Right cardiac atrium (tissue), 5 donors: ENCODE measurements around the gene VOPP1. TPM values are rescaled to one million over a fixed set of nuclear protein-coding genes. Genes with fewer than 3 reads are reported as not detected.
"Not testable (repeated sequence)": the region's sequence is repeated elsewhere in the genome, so short reads cannot be mapped to it uniquely, and the experiment has no call there.

Experiments
- ATAC-seq, 2 donors: fragments of 200-7000 bp; cut with Tn5 transposase; one replicate each; pipeline versions ENCODE4 v1.8.0 to v1.9.1; 2020; ENCODE audit warnings: moderate library complexity in 2 of 2, mild to moderate bottlenecking in 1 of 2
- DNase-seq, 3 donors: peaks; one replicate each; pipeline ENCODE4 v3.0.0-alpha.2; 2020
- H3K27ac ChIP-seq: one replicate; pipeline ENCODE4 v1.5.1; 2013; ENCODE audit warnings: mild to moderate bottlenecking, low read length, control low read depth, moderate library complexity
- H3K27me3 ChIP-seq: one replicate; pipeline ENCODE4 v1.6.1; 2013; ENCODE audit not compliant: control insufficient read depth, insufficient read depth
- H3K4me1 ChIP-seq: one replicate; pipeline ENCODE4 v1.6.1; 2013; ENCODE audit warnings: low read length; ENCODE audit not compliant: control insufficient read depth, insufficient read depth
- H3K4me3 ChIP-seq: one replicate; pipeline ENCODE4 v1.5.1; 2013; ENCODE audit warnings: low read length, control low read depth
- H3K9me3 ChIP-seq: one replicate; pipeline ENCODE4 v1.6.1; 2013; ENCODE audit warnings: low read length; ENCODE audit not compliant: control insufficient read depth
- WGBS: extraction: QIAGEN DNeasy Blood & Tissue Kit; methylation state at CpG from one replicate; pipeline ENCODE4 v1.1.7; 2013; 5-methylcytosine and 5-hydroxymethylcytosine counted together
- intact Hi-C, 4 donors: fragments of 100-400 bp; cut with DNase I; formaldehyde crosslinking; loops; one replicate each; pipeline versions ENCODE4 v1.11.0 to v1.14.0; 2022 to 2023
- polyA plus RNA-seq: library from polyadenylated mRNA; stranded (reverse); fragments of 200-250 nt; gene quantifications from one replicate; pipeline ENCODE4 v1.2.3, GENCODE V29; 2013
- total RNA-seq, 4 donors: library from RNA; stranded (reverse); fragmentation: NEBNext Ultra II Directional; extraction: Animal tissue kit (Norgen Biotek cat#: 25700); gene quantifications; one replicate each; pipeline ENCODE4 v1.2.1, GENCODE V29; 2021
- donor health status: healthy with polysubstance abuse.
- donor health status: DM: no; HTN: yes; CAD: no.
- donor health status: DM: no; HTN: no; CAD: no.
- donor health status: DM: no; HTN: yes; CAD: no; lungs with severe emphysema.
- donor health status: DM: yes; HTN: yes; CAD: no.

Gene VOPP1
- total and polyA plus RNA-seq, 5 donors = 12.7 to 21.8 (median 20.7) TPM

DNA sequence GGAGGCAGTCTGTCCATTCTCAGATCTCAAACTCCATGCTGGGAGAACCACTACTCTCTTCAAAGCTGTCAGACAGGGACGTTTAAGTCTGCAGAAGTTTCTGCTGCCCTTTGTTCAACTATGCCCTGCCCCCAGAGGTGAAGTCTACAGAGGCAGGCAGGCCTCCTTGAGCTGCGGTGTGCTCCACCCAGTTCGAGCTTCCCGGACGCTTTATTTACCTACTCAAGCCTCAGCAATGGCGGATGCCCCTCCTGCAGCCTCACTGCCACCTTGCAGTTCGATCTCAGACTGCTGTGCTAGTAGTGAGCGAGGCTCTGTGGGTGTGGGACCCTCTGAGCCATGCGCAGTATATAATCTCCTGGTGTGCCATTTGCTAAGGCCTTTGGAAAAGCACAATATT is 10.4 kb upstream of the VOPP1 start:
- H3K4me1 ChIP-seq, ATAC-seq, H3K27ac ChIP-seq, H3K9me3 ChIP-seq, DNase-seq, H3K4me3 ChIP-seq, H3K27me3 ChIP-seq, intact Hi-C loops: not testable (repeated sequence)
- WGBS = 86% methylated on average over 9 of the region's 9 CpGs

DNA sequence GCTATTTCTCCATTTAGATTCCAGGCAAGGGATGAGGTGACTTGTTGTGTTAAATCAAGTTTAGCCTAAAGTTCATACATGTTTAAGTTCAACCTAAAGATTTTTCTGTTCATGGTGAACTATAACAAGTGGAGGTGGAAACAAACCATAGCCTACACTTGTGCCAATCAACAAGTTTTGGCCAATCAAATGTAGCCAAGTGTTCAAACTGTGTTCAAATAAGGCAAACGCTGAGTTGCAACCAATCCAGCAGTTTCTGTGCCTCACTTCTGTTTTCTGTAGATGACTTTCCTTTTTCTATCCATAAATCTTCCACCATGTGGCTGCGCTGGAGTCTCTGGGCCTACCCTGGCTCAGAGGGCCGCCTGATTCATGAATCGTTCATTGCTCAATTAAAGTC is 4.5 kb upstream of the VOPP1 start:
- Histone ChIP-seq H3K27me3 (no peaks in the 10 kb centered on the region), H3K27ac (no peak overlapping the region), H3K4me1 (peaks cover 10% of the 10 kb centered on the region), H3K4me3 (no peak overlapping the region), H3K9me3 (no peaks in the 10 kb centered on the region)
- WGBS = 93% methylated on average over 4 of the region's 4 CpGs
- no peak for DNase-seq
- no peak for ATAC-seq
- intact Hi-C loops = no loop called here

DNA sequence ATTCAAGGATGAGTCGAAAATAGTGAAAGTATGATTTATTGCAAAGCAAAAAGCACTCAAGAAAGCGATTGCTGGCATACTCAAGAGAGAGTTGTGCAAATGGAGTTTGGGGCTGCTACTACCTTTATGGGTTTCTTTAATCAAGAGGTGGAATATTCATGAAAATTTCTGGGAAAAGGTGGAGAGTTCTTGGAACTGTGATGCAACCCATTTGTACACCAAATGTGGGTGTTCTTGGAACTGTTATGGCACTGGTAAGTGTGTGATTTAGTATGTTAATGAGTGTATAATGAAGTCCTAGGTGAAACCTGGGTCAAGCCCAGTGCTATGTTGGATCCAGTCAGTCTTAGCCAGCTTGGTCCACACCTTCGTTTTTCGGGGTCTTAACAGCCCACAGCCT is 3.4 kb upstream of the VOPP1 start:
- ATAC-seq (no peak), DNase-seq (no peak)
- 95% methylated on average over 4 of the region's 4 CpGs for WGBS
- H3K4me3 ChIP-seq = no peak overlapping the region
- H3K4me1 ChIP-seq = peaks cover 10% of the 10 kb centered on the region
- H3K27me3 ChIP-seq = no peaks in the 10 kb centered on the region
- H3K9me3 ChIP-seq = no peaks in the 10 kb centered on the region
- intact Hi-C loops = no loop called here
- no peak overlapping the region for H3K27ac ChIP-seq

DNA sequence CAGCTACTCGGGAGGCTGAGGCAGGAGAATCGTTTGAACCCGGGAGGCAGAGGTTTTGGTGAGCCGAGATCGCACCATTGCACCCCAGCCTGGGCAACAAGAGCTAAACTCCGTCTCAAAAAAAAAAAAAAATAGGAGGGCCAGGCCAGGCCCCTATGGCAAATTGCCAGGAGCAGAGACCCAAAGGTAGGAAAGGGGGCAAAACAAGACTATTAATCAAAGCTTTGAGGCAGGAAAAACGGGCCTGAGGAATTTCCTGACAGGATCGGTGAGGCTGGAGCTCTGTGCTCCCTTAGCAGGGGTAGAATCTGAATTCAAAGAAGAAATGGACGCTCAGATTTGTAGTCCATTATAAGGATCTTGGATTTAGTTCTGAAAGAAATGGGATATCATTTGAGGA is 2.8 kb upstream of the VOPP1 start:
- no peak overlapping the region for H3K27ac ChIP-seq

DNA sequence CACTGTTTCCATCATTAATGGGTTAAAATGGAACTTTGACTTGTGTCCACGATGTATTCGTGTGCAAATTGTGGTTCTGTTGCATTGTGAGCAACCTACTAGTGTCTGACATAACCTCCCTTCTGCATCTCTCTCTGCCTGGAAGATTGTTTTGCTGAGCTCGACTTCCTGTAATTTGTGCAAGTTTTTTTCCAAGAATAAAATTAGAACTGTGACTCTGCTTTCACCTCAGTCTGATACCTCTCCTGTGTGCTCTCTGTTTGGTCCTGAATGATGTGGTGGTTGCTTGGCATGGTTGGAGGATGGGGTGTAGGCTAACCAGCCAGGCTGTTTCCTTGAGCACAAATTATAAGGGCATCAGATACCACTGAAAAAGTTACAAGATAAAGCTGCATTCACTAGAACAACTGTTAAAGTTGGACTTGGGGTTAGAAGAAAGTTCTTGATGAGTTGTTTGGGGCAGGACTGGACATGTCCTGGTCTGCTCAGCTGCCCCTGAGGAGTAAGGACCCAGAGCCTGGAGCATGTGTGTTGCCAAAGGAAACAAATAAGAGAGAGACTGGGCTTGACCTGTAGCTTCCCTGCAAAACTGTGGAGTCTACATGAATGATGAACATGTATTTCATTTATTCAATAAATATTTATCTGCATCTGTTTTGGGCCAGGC is 1.9 kb upstream of the VOPP1 start:
- peaks cover 15% of the 10 kb centered on the region for H3K4me1 ChIP-seq
- H3K9me3 ChIP-seq = no peaks in the 10 kb centered on the region
- H3K27me3 ChIP-seq = no peaks in the 10 kb centered on the region
- WGBS = 8% methylated on average over 3 of the region's 3 CpGs
- DNase-seq = no peak
- ATAC-seq = no peak
- intact Hi-C loops = no loop called here
- no peak overlapping the region for H3K27ac ChIP-seq
- H3K4me3 ChIP-seq = no peak overlapping the region

More for the DNA sequence above, 2.8 kb upstream of the VOPP1 start:
- Histone ChIP-seq H3K4me1 (peaks cover 10% of the 10 kb centered on the region), H3K4me3 (no peak overlapping the region), H3K9me3 (no peaks in the 10 kb centered on the region), H3K27me3 (no peaks in the 10 kb centered on the region)
- intact Hi-C loops = no loop called here
- WGBS = 82% methylated on average over 9 of the region's 9 CpGs
- DNase-seq = no peak
- ATAC-seq = no peak

DNA sequence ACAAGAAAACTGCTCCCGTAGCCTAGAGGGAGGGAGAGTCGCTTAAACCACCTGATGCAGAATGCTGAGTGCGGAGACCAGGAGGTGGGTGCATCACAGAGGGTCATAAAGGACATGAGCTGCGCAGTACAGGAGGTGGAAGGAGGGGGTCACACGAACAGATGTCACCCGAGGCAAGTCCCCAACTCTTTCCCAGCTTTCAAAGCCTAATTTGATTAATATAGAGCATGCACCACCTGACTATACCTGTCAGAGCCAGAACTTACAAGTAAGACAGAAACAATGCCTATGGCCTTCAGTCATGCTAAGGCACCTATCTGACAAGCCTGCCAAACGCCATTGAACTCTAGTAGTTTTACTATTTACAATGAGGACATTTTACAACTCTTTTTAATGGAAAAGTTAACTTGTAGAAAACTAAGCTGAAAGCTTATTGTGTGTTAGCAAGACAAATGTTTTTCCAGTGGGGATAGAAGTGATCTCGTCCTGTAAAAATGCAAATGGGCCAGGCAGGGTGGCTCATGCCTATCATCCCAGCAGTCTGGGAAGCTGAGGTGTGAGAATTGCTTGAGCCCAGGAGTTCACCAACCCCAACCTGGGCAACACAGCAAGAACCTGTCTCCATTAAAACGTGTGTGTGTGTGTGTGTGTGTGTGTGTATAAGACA is 1.1 kb upstream of the VOPP1 start:
- no peaks in the 10 kb centered on the region for H3K27me3 ChIP-seq
- DNase-seq (no peak), ATAC-seq (no peak)
- peak overlapping the region; percentile 97 for H3K4me3 ChIP-seq
- H3K27ac ChIP-seq = peak overlapping the region; percentile 15
- peaks cover 18% of the 10 kb centered on the region for H3K4me1 ChIP-seq
- H3K9me3 ChIP-seq = no peaks in the 10 kb centered on the region
- WGBS = 50% methylated on average over 9 of the region's 9 CpGs
- intact Hi-C loops = loop anchor here in 1 of 4 donors (2.0 kb wide), 1 partner anchor 23 kb away; no protein-coding TSS in a partner anchor

DNA sequence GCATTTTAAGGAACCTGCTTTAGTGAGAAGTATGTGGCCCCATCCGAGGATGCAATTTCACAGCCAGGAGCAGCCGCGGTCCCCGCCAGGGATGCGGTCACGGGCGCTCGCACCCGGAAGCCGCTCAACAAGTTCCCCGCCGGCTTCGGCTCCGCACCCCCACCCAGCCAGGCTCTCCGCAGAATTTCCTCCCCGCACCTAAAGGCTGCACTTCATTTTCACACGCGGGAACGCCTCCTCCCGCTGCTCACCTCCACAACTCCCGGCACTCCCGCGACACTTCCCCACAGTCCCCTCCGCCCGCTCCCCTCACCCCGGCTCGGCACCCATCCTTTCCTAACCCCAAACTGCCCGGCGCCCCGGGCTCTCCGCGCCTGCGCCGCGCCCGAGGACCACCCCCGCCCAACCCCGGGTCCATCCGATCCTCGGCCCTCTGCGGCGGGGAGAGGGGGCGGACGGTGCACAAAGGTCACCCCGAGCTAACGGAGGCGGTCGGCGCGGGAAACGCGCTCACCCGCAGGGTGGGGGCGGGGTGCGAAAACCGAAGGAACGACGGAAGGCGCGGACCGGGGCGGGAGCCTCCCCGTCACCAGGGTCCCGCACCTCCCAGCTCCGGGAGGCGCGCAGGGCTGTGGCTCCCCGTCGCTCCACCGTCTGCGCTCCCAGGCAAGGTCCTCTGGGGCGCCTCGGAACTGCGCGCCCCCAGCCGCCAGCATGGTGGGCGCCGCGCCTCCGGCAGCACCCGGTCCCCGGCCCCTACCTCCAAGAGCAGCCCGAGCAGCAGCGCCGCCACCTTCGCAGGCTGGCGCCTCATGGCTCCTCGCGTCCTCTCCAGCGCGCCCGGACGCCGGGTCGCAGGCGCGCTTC is 558 bp downstream of the VOPP1 start:
- DNase-seq = peak; percentile 69 to 82 (median 82)
- H3K4me1 ChIP-seq = peaks cover 18% of the 10 kb centered on the region
- peak overlapping the region; percentile 57 for H3K27ac ChIP-seq
- H3K4me3 ChIP-seq = peak overlapping the region; percentile 97
- H3K9me3 ChIP-seq = no peaks in the 10 kb centered on the region
- under 1% methylated on average over 90 of the region's 97 CpGs for WGBS
- no peaks in the 10 kb centered on the region for H3K27me3 ChIP-seq
- peak; percentile 60 to 67 for ATAC-seq
- intact Hi-C loops = loop anchor here in 1 of 4 donors (2.0 kb wide), 1 partner anchor 21 kb away; no protein-coding TSS in a partner anchor

DNA sequence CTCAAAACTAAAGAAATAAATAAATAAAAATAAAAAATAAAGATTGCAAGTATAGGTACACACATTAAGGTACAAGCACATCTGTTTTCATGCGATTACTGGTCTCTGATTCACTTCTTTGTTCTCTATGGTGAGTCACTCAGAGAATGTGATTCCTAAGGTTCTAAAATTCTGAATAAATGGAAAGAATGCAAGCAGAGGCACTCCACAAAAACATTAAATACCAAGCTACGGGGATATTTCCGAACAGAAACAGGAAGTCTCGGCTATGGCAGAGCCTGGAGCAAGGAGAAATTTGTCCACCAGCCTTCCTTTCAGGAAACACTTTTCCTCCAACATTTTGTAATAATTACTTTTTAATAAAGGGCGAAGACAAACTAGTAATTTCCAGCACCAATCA is 1.4 kb downstream of the VOPP1 start:
- H3K4me1 ChIP-seq = peaks cover 18% of the 10 kb centered on the region
- ATAC-seq = no peak
- no peak overlapping the region for H3K27ac ChIP-seq
- H3K27me3 ChIP-seq = no peaks in the 10 kb centered on the region
- no peak for DNase-seq
- WGBS = 26% methylated on average over 5 of the region's 5 CpGs
- H3K9me3 ChIP-seq = no peaks in the 10 kb centered on the region
- intact Hi-C loops = no loop called here
- H3K4me3 ChIP-seq = peak overlapping the region; percentile 97

DNA sequence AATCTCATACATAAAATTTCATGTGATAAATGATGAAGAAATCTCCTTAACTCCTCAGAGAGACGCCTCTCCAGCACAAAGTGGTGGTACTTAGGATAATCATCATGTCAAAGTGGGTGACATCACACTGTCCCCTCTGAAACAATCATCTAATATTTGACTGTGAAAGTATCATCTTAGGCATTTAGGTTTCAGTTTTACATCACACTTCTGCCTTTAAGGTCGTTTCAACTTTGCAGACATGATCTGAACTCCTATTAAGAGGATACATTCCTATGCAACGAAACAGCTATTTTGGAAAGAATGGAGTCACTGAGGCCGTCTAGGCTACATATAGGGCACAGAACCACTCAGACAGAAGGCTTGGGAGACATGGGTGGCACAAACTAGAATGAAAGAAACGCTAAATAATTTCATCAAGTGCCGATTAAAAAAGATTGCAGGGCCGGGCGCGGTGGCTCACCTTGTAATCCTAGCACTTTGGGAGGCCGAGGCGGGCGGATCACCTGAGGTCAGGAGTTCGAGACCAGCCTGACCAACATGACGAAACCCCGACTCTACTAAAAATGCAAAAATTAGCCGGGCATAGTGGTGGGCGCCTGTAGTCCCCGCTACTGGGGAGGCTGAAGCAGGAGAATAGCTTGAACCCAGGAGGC is 2.0 kb downstream of the VOPP1 start:
- intact Hi-C loops = no loop called here
- DNase-seq (no peak), ATAC-seq (no peak)
- Histone ChIP-seq H3K27me3 (no peaks in the 10 kb centered on the region), H3K27ac (no peak overlapping the region), H3K4me1 (peaks cover 20% of the 10 kb centered on the region), H3K4me3 (no peak overlapping the region), H3K9me3 (no peaks in the 10 kb centered on the region)
- 87% methylated on average over 18 of the region's 18 CpGs for WGBS

DNA sequence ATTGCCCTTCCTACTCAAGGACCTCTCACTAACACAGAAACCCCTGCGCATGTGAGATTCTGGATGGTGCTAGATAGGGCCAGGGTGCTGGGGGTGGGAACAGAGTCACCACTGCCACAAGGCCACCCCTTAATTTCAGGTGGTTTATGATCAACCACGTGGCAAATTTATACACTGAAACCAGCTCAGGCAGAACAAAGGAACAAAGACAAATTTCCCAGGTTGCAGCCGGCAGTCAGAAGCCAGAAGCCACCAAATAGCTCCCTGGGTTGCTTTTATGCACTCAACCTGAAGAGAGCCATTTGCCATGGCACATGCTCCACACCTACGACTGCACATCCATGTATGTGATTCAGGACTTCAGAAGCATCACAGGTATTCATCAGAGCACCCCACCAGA is 2.5 kb downstream of the VOPP1 start:
- Histone ChIP-seq H3K4me3 (no peak overlapping the region), H3K27me3 (no peaks in the 10 kb centered on the region), H3K9me3 (no peaks in the 10 kb centered on the region), H3K27ac (no peak overlapping the region), H3K4me1 (peaks cover 20% of the 10 kb centered on the region)
- no peak for DNase-seq
- intact Hi-C loops = no loop called here
- no peak for ATAC-seq
- WGBS = 57% methylated on average over 4 of the region's 4 CpGs
